ENCODE results near the gene MRPS23.

- TF ChIP-seq CTCF (conservative IDR thresholded peaks at IDR 0.05 in 1 of 2, IDR thresholded peaks at IDR 0.05 in 1 of 2; ENCODE audit: low read depth in 1 of 2, low read length in 2 of 2) (no peak), EZH2 (IDR thresholded peaks at IDR 0.05; ENCODE audit: low read length, missing control alignments) (no peak)
These were observed at the start of gene MRPS23 for GRCh38 chr17:57849874-57850754.

Measured in fibroblast of lung (primary cell).